Neural cell (in vitro differentiated cells): ENCODE measurements around the gene COL2A1. TPM values are rescaled to one million over a fixed set of nuclear protein-coding genes. Genes with fewer than 3 reads are reported as not detected.

ENCODE experiments used
- H2AFZ ChIP-seq: fragments of 200-600, 300-800 bp; sonication (generic), shearing (Covaris generic); 2 replicates; pipeline ENCODE4 v1.6.0; 2014; ENCODE audit warnings: low read depth, mild to moderate bottlenecking, antibody characterized with exemption, low read length, moderate library complexity
- H3F3A ChIP-seq: fragments of 200-600 bp; shearing (Covaris generic); 2 replicates; pipeline ENCODE4 v1.6.1; 2016; ENCODE audit warnings: mild to moderate bottlenecking, moderate library complexity, mixed read lengths, antibody characterized with exemption, low read length; ENCODE audit not compliant: insufficient read depth, poor library complexity, severe bottlenecking
- H3K27ac ChIP-seq: fragments of 200-600, 300-800 bp; sonication (generic), shearing (Covaris generic); 2 replicates; pipeline ENCODE4 v1.5.1; 2014; ENCODE audit warnings: mild to moderate bottlenecking, low read length, moderate library complexity
- H3K27me3 ChIP-seq: fragments of 300-800, 200-600 bp; sonication (generic), shearing (Covaris generic); 2 replicates; pipeline ENCODE4 v1.6.0; 2014; ENCODE audit warnings: mild to moderate bottlenecking, low read depth, low read length, moderate library complexity; ENCODE audit not compliant: insufficient read depth
- H3K36me3 ChIP-seq: fragments of 300-800, 200-600 bp; sonication (generic), shearing (Covaris generic); 2 replicates; pipeline ENCODE4 v1.5.1; 2014; ENCODE audit warnings: mild to moderate bottlenecking, antibody characterized with exemption, low read length, moderate library complexity; ENCODE audit not compliant: insufficient read depth
- H3K4me2 ChIP-seq: fragments of 300-800, 200-600 bp; sonication (generic), shearing (Covaris generic); 2 replicates; pipeline ENCODE4 v1.6.0; 2014; ENCODE audit warnings: mild to moderate bottlenecking, low read length
- H3K4me3 ChIP-seq: fragments of 300-800, 200-600 bp; sonication (generic), shearing (Covaris generic); 2 replicates; pipeline ENCODE4 v1.5.1; 2014; ENCODE audit warnings: mild to moderate bottlenecking, low read length, moderate library complexity
- H3K79me2 ChIP-seq: fragments of 200-600 bp; shearing (Covaris generic); replicated peaks from 2 replicates; pipeline ENCODE4 v1.6.0; 2014; ENCODE audit warnings: mild to moderate bottlenecking, low read length, moderate library complexity; ENCODE audit not compliant: insufficient read depth
- H3K9ac ChIP-seq: fragments of 300-800, 200-600 bp; sonication (generic), shearing (Covaris generic); 2 replicates; pipeline ENCODE4 v1.6.1; 2016; ENCODE audit warnings: mild to moderate bottlenecking, low read length, mixed read lengths
- H3K9me2 ChIP-seq: fragments of 200-600 bp; shearing (Covaris generic); 2 replicates; pipeline ENCODE4 v1.6.1; 2016; ENCODE audit warnings: mild to moderate bottlenecking, low read length, mixed read lengths; ENCODE audit not compliant: insufficient read depth
- H3K9me3 ChIP-seq: fragments of 200-600, 300-800 bp; sonication (generic), shearing (Covaris generic); 2 replicates; pipeline ENCODE4 v1.6.1; 2016; ENCODE audit warnings: mild to moderate bottlenecking, mixed run types, low read length, moderate library complexity, mixed read lengths
- H4K20me1 ChIP-seq: fragments of 200-600 bp; shearing (Covaris generic); 2 replicates; pipeline ENCODE4 v1.6.1; 2016; ENCODE audit warnings: mild to moderate bottlenecking, mixed run types; ENCODE audit not compliant: insufficient read depth
- EP300 ChIP-seq: fragments of 450-650 bp; conservative IDR thresholded peaks from 2 replicates; pipeline ENCODE4 v1.6.1; 2014; ENCODE audit warnings: antibody characterized with exemption, mild to moderate bottlenecking, moderate library complexity; ENCODE audit not compliant: poor library complexity, severe bottlenecking
- EZH2 ChIP-seq: fragments of 200-600, 300-800 bp; shearing (Covaris generic), sonication (generic); IDR thresholded peaks from 2 replicates; pipeline ENCODE4 v1.6.1; 2014; ENCODE audit warnings: antibody characterized with exemption, low read length, borderline replicate concordance, mild to moderate bottlenecking; ENCODE audit not compliant: insufficient read depth, poor library complexity, severe bottlenecking
- MXI1 ChIP-seq: fragments of 450-650 bp; conservative IDR thresholded peaks from 2 replicates; pipeline ENCODE4 v1.6.1; 2014; ENCODE audit warnings: antibody characterized with exemption, mild to moderate bottlenecking; ENCODE audit not compliant: poor library complexity, severe bottlenecking
- REST ChIP-seq: IDR thresholded peaks from 2 replicates; pipeline ENCODE4 v1.6.1; 2012; ENCODE audit warnings: borderline replicate concordance
- polyA plus RNA-seq: library from polyadenylated mRNA; depleted of rRNA; stranded (reverse); fragments of >200 nt; gene quantifications from 2 replicates; pipeline ENCODE4 v1.2.3, GENCODE V29; 2014

The COL2A1 gene
- polyA plus RNA-seq, 1 donor from 2014 or later: 1.3 TPM

GRCh38 chr12:47989023-47989417, 15.3 kb downstream of the COL2A1 start:
- H3K4me3 ChIP-seq: peak overlapping the region; percentile 54
- no peak overlapping the region for H3K4me2 ChIP-seq
- no peaks in the 10 kb centered on the region for H4K20me1 ChIP-seq
- no peak overlapping the region for H3K27ac ChIP-seq
- H2AFZ ChIP-seq: no peak overlapping the region
- H3K27me3 ChIP-seq: no peaks in the 10 kb centered on the region
- peak overlapping the region; percentile 27 for H3K9ac ChIP-seq
- TF ChIP-seq REST: no peak
- no peaks in the 10 kb centered on the region for H3K9me2 ChIP-seq
- no peaks in the 10 kb centered on the region for H3K79me2 ChIP-seq
- no peaks in the 10 kb centered on the region for H3K9me3 ChIP-seq
- no peaks in the 10 kb centered on the region for H3F3A ChIP-seq
- no peaks in the 10 kb centered on the region for H3K36me3 ChIP-seq

- H3K4me2 ChIP-seq: peak overlapping the region; percentile 73
Measured at GRCh38 chr12:47988073-47989022, 15.9 kb downstream of the COL2A1 start.

More at GRCh38 chr12:47988073-47989022, 15.9 kb downstream of the COL2A1 start:
- H3K9me3 ChIP-seq: no peaks in the 10 kb centered on the region
- no peaks in the 10 kb centered on the region for H3K9me2 ChIP-seq
- peak overlapping the region; percentile 27 for H3K9ac ChIP-seq
- H3K4me3 ChIP-seq: peak overlapping the region; percentile 54
- H3F3A ChIP-seq: no peaks in the 10 kb centered on the region
- no peaks in the 10 kb centered on the region for H4K20me1 ChIP-seq
- no peaks in the 10 kb centered on the region for H3K79me2 ChIP-seq
- no peaks in the 10 kb centered on the region for H3K27me3 ChIP-seq
- TF ChIP-seq EP300: no peak
- peak; percentile 22 for TF ChIP-seq REST
- peak; percentile 52 for TF ChIP-seq MXI1
- no peak for TF ChIP-seq EZH2
- peak overlapping the region; percentile 56 for H3K27ac ChIP-seq
- no peak overlapping the region for H2AFZ ChIP-seq
- no peaks in the 10 kb centered on the region for H3K36me3 ChIP-seq
